HepG2 (cell line): ENCODE measurements around the gene TMC4. TPM values are rescaled to one million over a fixed set of nuclear protein-coding genes. Genes with fewer than 3 reads are reported as not detected.

Experiments
- ATRX ChIP-seq: sonication (generic); formaldehyde crosslinking; IDR thresholded peaks from 2 replicates; pipeline ENCODE4 v1.4.0; 2020; ENCODE audit warnings: missing genetic modification reagents, borderline replicate concordance
- DPF2 ChIP-seq: sonication (generic); formaldehyde crosslinking; IDR thresholded peaks from 2 replicates; pipeline ENCODE4 v1.4.0; 2020; ENCODE audit warnings: mild to moderate bottlenecking, low read depth, missing genetic modification reagents, borderline replicate concordance
- FIP1L1 ChIP-seq: fragments of 200-400 bp; formaldehyde crosslinking; IDR thresholded peaks from 2 replicates; pipeline ENCODE4 v1.6.1; 2018; ENCODE audit warnings: low read depth, mild to moderate bottlenecking, low read length, moderate library complexity, borderline replicate concordance; ENCODE audit not compliant: insufficient read depth
- FOXC1 ChIP-seq: sonication (generic); formaldehyde crosslinking; IDR thresholded peaks from 2 replicates; pipeline ENCODE4 v1.8.0; 2022; ENCODE audit warnings: mild to moderate bottlenecking, missing genetic modification reagents, borderline replicate concordance
- MXD4 ChIP-seq: IDR thresholded peaks from 2 replicates; pipeline ENCODE4 v1.6.1; 2016; ENCODE audit warnings: mild to moderate bottlenecking, missing biosample characterization, missing genetic modification reagents
- NFIB ChIP-seq: sonication (generic); formaldehyde crosslinking; IDR thresholded peaks from 2 replicates; pipeline ENCODE4 v1.9.0; 2021; ENCODE audit warnings: missing genetic modification reagents, mild to moderate bottlenecking, borderline replicate concordance
- NR2F6 ChIP-seq, 2 experiments: IDR thresholded peaks; 2 replicates each; pipeline ENCODE4 v1.6.1; 2016; ENCODE audit warnings: antibody characterized with exemption in 1 of 2, mild to moderate bottlenecking in 1 of 2
- PAF1 ChIP-seq: IDR thresholded peaks from 2 replicates; pipeline ENCODE4 v1.6.1; 2016; ENCODE audit warnings: missing genetic modification reagents, missing compliant biosample characterization
- RBM22 ChIP-seq: fragments of 200-400 bp; formaldehyde crosslinking; optimal IDR thresholded peaks from 2 replicates; pipeline ENCODE3; 2017; ENCODE audit warnings: mild to moderate bottlenecking, low read length, moderate library complexity
- TAF15 ChIP-seq: fragments of 200-400 bp; formaldehyde crosslinking; IDR thresholded peaks from one replicate; pipeline ENCODE4 v1.6.1; 2018; ENCODE audit warnings: mild to moderate bottlenecking, low read depth, low read length; ENCODE audit not compliant: poor library complexity, severe bottlenecking
- ZFP36L2 ChIP-seq: sonication (generic); formaldehyde crosslinking; IDR thresholded peaks from 2 replicates; pipeline ENCODE4 v1.4.0; 2020; ENCODE audit warnings: missing genetic modification reagents
- ZFP90 ChIP-seq: sonication (generic); formaldehyde crosslinking; IDR thresholded peaks from 2 replicates; pipeline ENCODE4 v1.8.0; 2022; ENCODE audit warnings: missing genetic modification reagents, mild to moderate bottlenecking, inconsistent platforms, borderline replicate concordance
- ZNF160 ChIP-seq: sonication (generic); formaldehyde crosslinking; IDR thresholded peaks from 2 replicates; pipeline ENCODE4 v1.8.0; 2022; ENCODE audit warnings: mild to moderate bottlenecking, inconsistent platforms, missing genetic modification reagents
- ZNF263 ChIP-seq: sonication (generic); formaldehyde crosslinking; IDR thresholded peaks from 2 replicates; pipeline ENCODE4 v1.4.0; 2020; ENCODE audit warnings: missing genetic modification reagents
- ZNF3 ChIP-seq: IDR thresholded peaks from 2 replicates; pipeline ENCODE4 v1.7.0; 2017; ENCODE audit warnings: inconsistent platforms
- ZNF790 ChIP-seq: sonication (generic); formaldehyde crosslinking; IDR thresholded peaks from 2 replicates; pipeline ENCODE4 v1.8.0; 2022; ENCODE audit warnings: missing genetic modification reagents, mild to moderate bottlenecking, borderline replicate concordance
- polyA plus RNA-seq, 8 experiments: library from polyadenylated mRNA; depleted of rRNA in 3 of 8; stranded (reverse) in 7 of 8; unstranded in 1 of 8; fragments of >200 nt; fragmentation: Illumina TruSeq in 4 of 8; extraction: Trizol in 4 of 8; gene quantifications; 2 replicates each; pipeline versions ENCODE4 v1.2.1 to v1.2.3, GENCODE V29; 2011 to 2016; ENCODE audit warnings: low read depth in 4 of 8, missing spikeins in 1 of 8, mixed read lengths in 1 of 8; ENCODE audit not compliant: insufficient read depth in 1 of 8
- total RNA-seq, 5 experiments: library from RNA; depleted of rRNA; stranded (reverse); fragments of >200 nt; fragmentation: Illumina TruSeq; extraction: Trizol; gene quantifications; 2 replicates each; pipeline ENCODE4 v1.2.3, GENCODE V29; 2016; ENCODE audit warnings: low read depth in 1 of 5
- TF ChIP-seq, protein P1 (sequence below): sonication (generic); formaldehyde crosslinking; IDR thresholded peaks from 2 replicates; pipeline ENCODE4 v1.4.0; 2020; ENCODE audit warnings: mild to moderate bottlenecking, missing genetic modification reagents
- TF ChIP-seq, protein P2 (sequence below): sonication (generic); formaldehyde crosslinking; IDR thresholded peaks from 2 replicates; pipeline ENCODE4 v1.8.0; 2022; ENCODE audit warnings: mild to moderate bottlenecking, missing genetic modification reagents, moderate library complexity
- TF ChIP-seq, protein P3 (sequence below): sonication (generic); formaldehyde crosslinking; conservative IDR thresholded peaks from 2 replicates; pipeline ENCODE4 v1.5.0; 2020; ENCODE audit warnings: missing genetic modification reagents
- TF ChIP-seq, protein P4 (sequence below): IDR thresholded peaks from 2 replicates; pipeline ENCODE4 v1.6.1; 2016; ENCODE audit warnings: low read depth

TMC4 gene
- total and polyA plus RNA-seq, 2 of the 13 experiments (the other 11 are each of a cell fraction or from before 2014, with no cell fraction given), result 0.13 to 0.24 TPM

DNA sequence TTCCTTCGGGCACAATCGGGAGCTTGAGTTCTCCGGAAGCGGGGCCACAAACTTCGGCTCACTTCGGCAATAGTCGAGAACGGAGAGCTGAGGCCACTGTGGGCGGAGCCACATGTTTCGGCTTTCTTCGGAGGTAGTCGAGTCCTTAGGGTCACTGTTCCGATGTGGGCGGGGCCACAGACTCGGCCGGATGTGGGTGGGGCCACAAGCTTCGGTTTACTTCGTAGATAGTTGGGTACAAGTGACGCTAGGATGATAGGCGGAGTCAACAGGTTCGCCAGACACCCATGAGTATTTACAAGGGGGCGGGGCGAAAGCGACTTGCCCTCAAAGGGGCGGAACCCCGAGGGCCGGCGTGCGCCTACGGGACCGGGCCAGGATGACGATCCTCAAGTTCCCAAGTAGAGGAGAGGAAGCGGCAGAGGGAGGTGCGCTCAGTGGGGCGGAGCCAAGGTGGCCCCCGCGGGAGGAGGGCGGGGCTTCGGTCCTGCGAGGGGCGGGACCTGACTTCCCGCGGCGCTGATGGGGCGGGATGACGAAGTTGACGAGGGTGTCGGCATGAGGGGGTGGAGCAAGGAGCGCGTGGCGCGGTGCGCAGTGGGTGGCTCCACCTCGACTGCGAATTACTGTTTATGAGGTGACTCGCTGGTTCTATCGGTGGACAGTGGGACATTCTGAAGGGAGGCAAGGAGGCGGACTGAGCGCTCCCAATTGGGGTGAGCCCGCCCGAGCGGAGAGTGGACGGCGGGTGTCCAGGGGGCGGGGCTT is 17.0 kb upstream of the TMC4 start (continued):
- TF ChIP-seq, protein P1, sequence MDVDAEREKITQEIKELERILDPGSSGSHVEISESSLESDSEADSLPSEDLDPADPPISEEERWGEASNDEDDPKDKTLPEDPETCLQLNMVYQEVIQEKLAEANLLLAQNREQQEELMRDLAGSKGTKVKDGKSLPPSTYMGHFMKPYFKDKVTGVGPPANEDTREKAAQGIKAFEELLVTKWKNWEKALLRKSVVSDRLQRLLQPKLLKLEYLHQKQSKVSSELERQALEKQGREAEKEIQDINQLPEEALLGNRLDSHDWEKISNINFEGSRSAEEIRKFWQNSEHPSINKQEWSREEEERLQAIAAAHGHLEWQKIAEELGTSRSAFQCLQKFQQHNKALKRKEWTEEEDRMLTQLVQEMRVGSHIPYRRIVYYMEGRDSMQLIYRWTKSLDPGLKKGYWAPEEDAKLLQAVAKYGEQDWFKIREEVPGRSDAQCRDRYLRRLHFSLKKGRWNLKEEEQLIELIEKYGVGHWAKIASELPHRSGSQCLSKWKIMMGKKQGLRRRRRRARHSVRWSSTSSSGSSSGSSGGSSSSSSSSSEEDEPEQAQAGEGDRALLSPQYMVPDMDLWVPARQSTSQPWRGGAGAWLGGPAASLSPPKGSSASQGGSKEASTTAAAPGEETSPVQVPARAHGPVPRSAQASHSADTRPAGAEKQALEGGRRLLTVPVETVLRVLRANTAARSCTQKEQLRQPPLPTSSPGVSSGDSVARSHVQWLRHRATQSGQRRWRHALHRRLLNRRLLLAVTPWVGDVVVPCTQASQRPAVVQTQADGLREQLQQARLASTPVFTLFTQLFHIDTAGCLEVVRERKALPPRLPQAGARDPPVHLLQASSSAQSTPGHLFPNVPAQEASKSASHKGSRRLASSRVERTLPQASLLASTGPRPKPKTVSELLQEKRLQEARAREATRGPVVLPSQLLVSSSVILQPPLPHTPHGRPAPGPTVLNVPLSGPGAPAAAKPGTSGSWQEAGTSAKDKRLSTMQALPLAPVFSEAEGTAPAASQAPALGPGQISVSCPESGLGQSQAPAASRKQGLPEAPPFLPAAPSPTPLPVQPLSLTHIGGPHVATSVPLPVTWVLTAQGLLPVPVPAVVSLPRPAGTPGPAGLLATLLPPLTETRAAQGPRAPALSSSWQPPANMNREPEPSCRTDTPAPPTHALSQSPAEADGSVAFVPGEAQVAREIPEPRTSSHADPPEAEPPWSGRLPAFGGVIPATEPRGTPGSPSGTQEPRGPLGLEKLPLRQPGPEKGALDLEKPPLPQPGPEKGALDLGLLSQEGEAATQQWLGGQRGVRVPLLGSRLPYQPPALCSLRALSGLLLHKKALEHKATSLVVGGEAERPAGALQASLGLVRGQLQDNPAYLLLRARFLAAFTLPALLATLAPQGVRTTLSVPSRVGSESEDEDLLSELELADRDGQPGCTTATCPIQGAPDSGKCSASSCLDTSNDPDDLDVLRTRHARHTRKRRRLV (CRISPR knock-in tag), result peak; percentile 87
- TF ChIP-seq, protein P2, sequence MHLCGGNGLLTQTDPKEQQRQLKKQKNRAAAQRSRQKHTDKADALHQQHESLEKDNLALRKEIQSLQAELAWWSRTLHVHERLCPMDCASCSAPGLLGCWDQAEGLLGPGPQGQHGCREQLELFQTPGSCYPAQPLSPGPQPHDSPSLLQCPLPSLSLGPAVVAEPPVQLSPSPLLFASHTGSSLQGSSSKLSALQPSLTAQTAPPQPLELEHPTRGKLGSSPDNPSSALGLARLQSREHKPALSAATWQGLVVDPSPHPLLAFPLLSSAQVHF (CRISPR knock-in tag), result no peak
- TF ChIP-seq RBM22 (no peak), PAF1 (no peak), ZFP36L2 (no peak), MXD4 (CRISPR knock-in tag) (0 out of 2 replicates have a peak, but pooled peaks have one; percentile 64), FOXC1 (CRISPR knock-in tag) (peak; percentile 22; the same call in 1 of the 2 replicates), FIP1L1 (no peak), ZNF263 (CRISPR knock-in tag) (no peak), NR2F6 (IDR thresholded peaks at IDR 0.05) (no peak), NR2F6 (CRISPR knock-in tag; IDR thresholded peaks at IDR 0.05) (no peak), ZNF790 (CRISPR knock-in tag) (no peak), NFIB (CRISPR knock-in tag) (no peak), ZNF3 (no peak), ZNF160 (CRISPR knock-in tag) (no peak), ZFP90 (CRISPR knock-in tag) (peak; percentile 76; the same call in 1 of the 2 replicates), DPF2 (no peak), TAF15 (no peak), ATRX (CRISPR knock-in tag) (no peak)
- TF ChIP-seq, protein P3, sequence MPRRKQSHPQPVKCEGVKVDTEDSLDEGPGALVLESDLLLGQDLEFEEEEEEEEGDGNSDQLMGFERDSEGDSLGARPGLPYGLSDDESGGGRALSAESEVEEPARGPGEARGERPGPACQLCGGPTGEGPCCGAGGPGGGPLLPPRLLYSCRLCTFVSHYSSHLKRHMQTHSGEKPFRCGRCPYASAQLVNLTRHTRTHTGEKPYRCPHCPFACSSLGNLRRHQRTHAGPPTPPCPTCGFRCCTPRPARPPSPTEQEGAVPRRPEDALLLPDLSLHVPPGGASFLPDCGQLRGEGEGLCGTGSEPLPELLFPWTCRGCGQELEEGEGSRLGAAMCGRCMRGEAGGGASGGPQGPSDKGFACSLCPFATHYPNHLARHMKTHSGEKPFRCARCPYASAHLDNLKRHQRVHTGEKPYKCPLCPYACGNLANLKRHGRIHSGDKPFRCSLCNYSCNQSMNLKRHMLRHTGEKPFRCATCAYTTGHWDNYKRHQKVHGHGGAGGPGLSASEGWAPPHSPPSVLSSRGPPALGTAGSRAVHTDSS (CRISPR knock-in tag), result no peak
- TF ChIP-seq, protein P4, sequence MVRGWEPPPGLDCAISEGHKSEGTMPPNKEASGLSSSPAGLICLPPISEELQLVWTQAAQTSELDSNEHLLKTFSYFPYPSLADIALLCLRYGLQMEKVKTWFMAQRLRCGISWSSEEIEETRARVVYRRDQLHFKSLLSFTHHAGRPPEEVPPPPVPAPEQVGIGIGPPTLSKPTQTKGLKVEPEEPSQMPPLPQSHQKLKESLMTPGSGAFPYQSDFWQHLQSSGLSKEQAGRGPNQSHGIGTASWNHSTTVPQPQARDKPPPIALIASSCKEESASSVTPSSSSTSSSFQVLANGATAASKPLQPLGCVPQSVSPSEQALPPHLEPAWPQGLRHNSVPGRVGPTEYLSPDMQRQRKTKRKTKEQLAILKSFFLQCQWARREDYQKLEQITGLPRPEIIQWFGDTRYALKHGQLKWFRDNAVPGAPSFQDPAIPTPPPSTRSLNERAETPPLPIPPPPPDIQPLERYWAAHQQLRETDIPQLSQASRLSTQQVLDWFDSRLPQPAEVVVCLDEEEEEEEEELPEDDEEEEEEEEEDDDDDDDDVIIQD, result no peak
